T-cell (primary cell): ENCODE results near the gene SON. TPM values are rescaled to one million over a fixed set of nuclear protein-coding genes. Genes with fewer than 3 reads are reported as not detected.
"Not testable (repeated sequence)": the region's sequence is repeated elsewhere in the genome, so short reads cannot be mapped to it uniquely, and the experiment has no call there.

Experiments
- ATAC-seq, 4 experiments: fragments of 200-7000 bp in 3 of 4; fragments of 150-1000 bp in 1 of 4; cut with Tn5 transposase; replicated peaks in 1 of 4; 1 replicate in 3 of 4; 2 replicates in 1 of 4; pipeline ENCODE4 v1.10.0; 2021; ENCODE audit warnings: moderate library complexity in 3 of 4, mild to moderate bottlenecking in 2 of 4, moderate number of reproducible peaks in 1 of 4
- CTCF ChIA-PET, 2 donors: fragments of 300-600 bp; sonication (Branson Sonifier 250); formaldehyde crosslinking; loops; one replicate each; lab custom pipeline; 2022; ENCODE audit warnings: antibody characterized with exemption in 2 of 2; lab: Charles Lee
- POLR2A ChIA-PET, 2 donors: fragments of 300-600 bp; sonication (Branson Sonifier 250); formaldehyde crosslinking; loops; one replicate each; lab custom pipeline; 2022; ENCODE audit warnings: antibody characterized with exemption in 2 of 2; lab: Charles Lee
- DNase-seq, 35 experiments: peaks; one replicate each; pipeline versions ENCODE4 v3.0.0 to v3.0.0-alpha.2; 2013 to 2023
- H3K27ac ChIP-seq: one replicate; pipeline ENCODE4 v1.5.1; 2013; ENCODE audit warnings: low read length
- H3K27me3 ChIP-seq, 2 experiments: replicated peaks in 1 of 2; 1 replicate in 1 of 2; 2 replicates in 1 of 2; pipeline versions ENCODE4 v1.6.1 to v1.7.0; 2013; ENCODE audit warnings: low read length in 1 of 2, mixed read lengths in 1 of 2; ENCODE audit not compliant: control insufficient read depth in 2 of 2, insufficient read depth in 2 of 2; ENCODE audit errors: extremely low read depth in 1 of 2
- H3K36me3 ChIP-seq, 2 donors: 1 replicate in 1 of 2; 2 replicates in 1 of 2; pipeline versions ENCODE4 v1.6.1 to v1.7.0; 2013; ENCODE audit warnings: low read length in 1 of 2; ENCODE audit not compliant: control insufficient read depth in 2 of 2, insufficient read depth in 1 of 2; ENCODE audit errors: extremely low read depth in 1 of 2
- H3K4me1 ChIP-seq, 2 experiments: 1 replicate in 1 of 2; 2 replicates in 1 of 2; pipeline versions ENCODE4 v1.6.1 to v1.7.0; 2013; ENCODE audit warnings: low read length in 2 of 2, mixed read lengths in 1 of 2; ENCODE audit not compliant: insufficient read depth in 2 of 2, control insufficient read depth in 1 of 2; ENCODE audit errors: extremely low read depth in 1 of 2
- H3K4me3 ChIP-seq, 2 donors: 1 replicate in 1 of 2; 2 replicates in 1 of 2; pipeline versions ENCODE4 v1.5.1 to v1.7.0; 2013; ENCODE audit warnings: mild to moderate bottlenecking in 2 of 2, low read length in 1 of 2, moderate library complexity in 1 of 2; ENCODE audit not compliant: control insufficient read depth in 1 of 2; ENCODE audit errors: extremely low read depth in 1 of 2
- H3K9me3 ChIP-seq: 2 replicates; pipeline ENCODE4 v1.7.0; 2013
- H3K27ac Mint-ChIP-seq, 2 donors: one replicate each; pipeline ENCODE4 v1.8.0; 2020 to 2021; ENCODE audit warnings: mild to moderate bottlenecking in 2 of 2, mixed read lengths in 2 of 2
- H3K27me3 Mint-ChIP-seq, 2 donors: one replicate each; pipeline ENCODE4 v1.8.0; 2021 to 2022; ENCODE audit warnings: mixed read lengths in 2 of 2
- H3K36me3 Mint-ChIP-seq: one replicate; pipeline ENCODE4 v1.8.0; 2021; ENCODE audit warnings: mixed read lengths
- H3K4me1 Mint-ChIP-seq, 3 donors: one replicate each; pipeline ENCODE4 v1.8.0; 2020 to 2022; ENCODE audit warnings: mixed read lengths in 3 of 3, mild to moderate bottlenecking in 1 of 3
- H3K4me3 Mint-ChIP-seq, 3 donors: one replicate each; pipeline ENCODE4 v1.8.0; 2020 to 2022; ENCODE audit warnings: mild to moderate bottlenecking in 3 of 3, mixed read lengths in 3 of 3, moderate library complexity in 3 of 3
- H3K9me3 Mint-ChIP-seq, 3 donors: one replicate each; pipeline ENCODE4 v1.8.0; 2020 to 2022; ENCODE audit warnings: mixed read lengths in 3 of 3
- WGBS: methylation state at CpG from one replicate; pipeline ENCODE4 v1.1.5; 2013; ENCODE audit warnings: missing lambda C conversion rate; ENCODE audit not compliant: insufficient coverage; 5-methylcytosine and 5-hydroxymethylcytosine counted together
- total RNA-seq, 35 experiments: library from RNA in 6 of 35; stranded (reverse) in 6 of 35; fragments of 120-200 nt in 1 of 35; gene quantifications; one replicate each; pipeline versions ENCODE4 v1.2.1 to v1.2.4 and lab custom pipeline; 2013 to 2026

Gene SON
- total RNA-seq, 5 donors from 2014 or later (not counting 1 experiment from before 2014, with no cell fraction given) = 360 to 418 (median 374) TPM

DNA sequence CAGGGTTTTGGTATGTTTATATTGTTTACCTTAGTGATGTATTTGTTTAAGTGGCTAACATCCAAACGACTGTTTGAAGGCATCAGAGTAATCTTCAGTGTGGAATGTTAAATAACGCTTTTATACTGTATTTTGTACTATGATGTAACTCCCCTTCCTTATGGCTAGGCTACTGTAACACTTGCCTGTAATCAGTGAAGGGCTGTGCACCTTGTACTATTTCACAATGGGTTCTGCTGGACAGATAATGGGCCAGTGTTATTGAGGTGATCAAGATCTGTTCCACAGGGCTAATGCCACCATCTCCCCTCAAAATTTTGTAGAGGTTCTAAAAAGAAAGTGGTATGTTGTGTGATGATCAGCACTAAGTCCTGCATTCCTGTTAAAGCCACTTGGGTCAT is 33.9 kb downstream of the SON start:
- H3K4me3 ChIP-seq, H3K27ac ChIP-seq, H3K4me1 ChIP-seq, POLR2A ChIA-PET, H3K27me3 ChIP-seq, H3K9me3 Mint-ChIP-seq, H3K9me3 ChIP-seq, H3K27ac Mint-ChIP-seq, DNase-seq, H3K4me1 Mint-ChIP-seq, ATAC-seq, CTCF ChIA-PET, H3K27me3 Mint-ChIP-seq, H3K4me3 Mint-ChIP-seq: not testable (repeated sequence)
- WGBS = no CpG with 5 or more reads among the region's 2 CpGs
- peaks cover 0 to 50% of the 10 kb centered on the region in 2 donors for H3K36me3 ChIP-seq
- peaks cover 30% of the 10 kb centered on the region for H3K36me3 Mint-ChIP-seq

DNA sequence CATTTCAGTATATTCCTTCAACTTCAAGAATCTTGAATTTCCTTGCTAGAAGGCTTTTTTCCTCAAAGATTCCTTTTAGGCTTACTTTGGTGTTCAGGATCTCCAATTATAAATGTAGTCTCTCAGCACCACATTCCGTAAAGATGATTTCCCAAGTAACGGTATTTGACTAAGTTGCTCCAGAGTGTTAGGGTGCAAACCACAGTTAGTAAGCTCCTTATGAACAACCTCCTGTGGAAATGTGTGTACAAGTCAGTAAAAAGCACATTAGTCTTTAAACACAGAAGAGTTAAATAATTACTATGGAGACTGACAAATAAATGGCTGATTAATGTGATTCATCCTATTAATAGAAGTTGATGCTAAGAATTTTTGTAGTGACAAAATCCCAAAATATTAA is 35.4 kb downstream of the SON start:
- H3K36me3 Mint-ChIP-seq = peaks cover 25% of the 10 kb centered on the region
- no peaks in the 10 kb centered on the region for H3K27me3 ChIP-seq
- no peaks in the 10 kb centered on the region for H3K9me3 ChIP-seq
- H3K4me1 ChIP-seq = no peaks in the 10 kb centered on the region
- H3K27ac Mint-ChIP-seq = peak overlapping the region in 1 of 2 donors; percentile 16
- H3K9me3 Mint-ChIP-seq = no peaks in the 10 kb centered on the region
- no peak for DNase-seq
- no CpG with 5 or more reads among the region's 2 CpGs for WGBS
- H3K4me3 Mint-ChIP-seq = no peak overlapping the region
- H3K36me3 ChIP-seq = peaks cover 0 to 40% of the 10 kb centered on the region in 2 donors
- peaks cover 0 to 6% (median 5%) of the 10 kb centered on the region in 3 donors for H3K4me1 Mint-ChIP-seq
- POLR2A ChIA-PET = no interaction called here
- no peaks in the 10 kb centered on the region for H3K27me3 Mint-ChIP-seq
- CTCF ChIA-PET = no interaction called here
- H3K27ac ChIP-seq = no peak overlapping the region
- no peak overlapping the region for H3K4me3 ChIP-seq
- ATAC-seq = no peak

DNA sequence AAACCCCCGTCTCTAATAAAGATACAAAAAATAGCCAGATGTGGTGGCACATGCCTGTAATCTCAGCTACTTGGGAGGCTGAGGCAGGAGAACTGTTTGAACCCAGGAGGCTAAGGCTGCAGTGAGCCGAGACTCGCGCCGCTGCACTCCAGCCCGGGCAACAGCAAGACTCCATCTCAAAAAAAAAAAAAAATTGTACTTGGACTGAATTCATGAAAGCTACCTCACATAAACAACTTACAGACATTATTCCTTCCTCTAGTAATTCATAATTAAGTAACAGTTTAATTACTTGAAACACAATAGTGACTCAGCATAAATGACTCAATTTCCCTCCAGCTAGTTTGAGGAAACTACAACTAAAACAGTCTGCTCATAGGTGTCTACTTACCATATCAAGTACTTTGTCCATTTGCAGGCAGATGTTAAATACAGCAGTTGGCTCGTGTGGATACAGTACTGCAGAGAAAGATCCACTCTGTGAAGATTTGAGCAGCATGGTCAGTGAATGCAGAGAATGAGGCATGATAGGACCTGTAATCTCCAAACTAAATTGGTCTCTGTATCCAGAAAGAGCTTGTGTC is 36.2 kb downstream of the SON start:
- peaks cover 0 to 3% (median 2%) of the 10 kb centered on the region in 3 donors for H3K4me1 Mint-ChIP-seq
- no peaks in the 10 kb centered on the region for H3K9me3 Mint-ChIP-seq
- no peak for DNase-seq

DNA sequence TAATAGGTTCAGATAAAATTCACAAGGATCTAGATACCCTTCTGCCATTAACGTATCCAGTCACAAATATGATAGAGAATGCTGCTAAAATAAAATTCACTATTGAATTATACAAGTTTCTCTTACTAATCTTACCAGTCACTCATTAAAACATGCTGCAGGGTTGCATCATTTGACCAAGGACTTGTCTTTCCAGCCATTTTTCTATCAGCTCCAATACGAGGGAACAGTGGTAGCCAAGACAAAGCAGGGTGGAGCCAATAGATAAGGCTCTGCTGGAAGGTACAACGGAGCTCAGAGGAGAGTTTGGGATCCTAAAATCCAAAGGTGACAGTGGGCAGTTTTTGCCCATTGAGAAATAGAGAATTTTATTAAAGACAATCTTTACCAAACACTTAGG is 41.6 kb downstream of the SON start:
- no peaks in the 10 kb centered on the region for H3K9me3 ChIP-seq
- Mint-ChIP-seq H3K36me3 (peaks cover 4% of the 10 kb centered on the region), H3K27me3 (no peaks in the 10 kb centered on the region), H3K9me3 (no peaks in the 10 kb centered on the region), H3K4me3 (no peak overlapping the region), H3K4me1 (peaks cover 16 to 18% (median 17%) of the 10 kb centered on the region in 3 donors), H3K27ac (no peak overlapping the region)
- H3K27me3 ChIP-seq = no peaks in the 10 kb centered on the region
- POLR2A ChIA-PET = interaction anchor here in 1 of 2 donors (0.6 kb wide), 1 partner anchor 18 kb away, joined by 3 read pairs; no protein-coding TSS in a partner anchor
- WGBS = no CpG with 5 or more reads among the region's 3 CpGs
- H3K4me1 ChIP-seq = peaks cover 5 to 16% of the 10 kb centered on the region in 2 experiments
- H3K4me3 ChIP-seq = no peak overlapping the region
- ATAC-seq = no peak
- H3K36me3 ChIP-seq = peaks cover 0 to 5% of the 10 kb centered on the region in 2 donors
- no peak for DNase-seq
- CTCF ChIA-PET = interaction anchor here in 1 of 2 donors (0.7 kb wide), 2 partner anchors 109 to 755 kb away, joined by 3 read pairs; no protein-coding TSS in a partner anchor
- no peak overlapping the region for H3K27ac ChIP-seq

More for the DNA sequence above, 36.2 kb downstream of the SON start:
- Histone ChIP-seq H3K9me3 (no peaks in the 10 kb centered on the region), H3K36me3 (peaks cover 0 to 32% of the 10 kb centered on the region in 2 donors), H3K27ac (no peak overlapping the region), H3K27me3 (no peaks in the 10 kb centered on the region), H3K4me1 (no peaks in the 10 kb centered on the region), H3K4me3 (no peak overlapping the region)
- 71% methylated on average over 1 of the region's 7 CpGs for WGBS
- ATAC-seq = no peak
- Mint-ChIP-seq H3K27me3 (no peaks in the 10 kb centered on the region), H3K27ac (peak overlapping the region; percentile 13 to 27), H3K36me3 (peaks cover 20% of the 10 kb centered on the region), H3K4me3 (no peak overlapping the region)
- POLR2A ChIA-PET = interaction anchor here (0.5 to 0.7 kb wide), 3 partner anchors 22 to 216 kb away, joined by 4 to 9 read pairs (median 7); no protein-coding TSS in a partner anchor
- CTCF ChIA-PET = interaction anchor here in 1 of 2 donors (0.6 kb wide), 1 partner anchor 13 kb away, joined by 3 read pairs; no protein-coding TSS in a partner anchor

DNA sequence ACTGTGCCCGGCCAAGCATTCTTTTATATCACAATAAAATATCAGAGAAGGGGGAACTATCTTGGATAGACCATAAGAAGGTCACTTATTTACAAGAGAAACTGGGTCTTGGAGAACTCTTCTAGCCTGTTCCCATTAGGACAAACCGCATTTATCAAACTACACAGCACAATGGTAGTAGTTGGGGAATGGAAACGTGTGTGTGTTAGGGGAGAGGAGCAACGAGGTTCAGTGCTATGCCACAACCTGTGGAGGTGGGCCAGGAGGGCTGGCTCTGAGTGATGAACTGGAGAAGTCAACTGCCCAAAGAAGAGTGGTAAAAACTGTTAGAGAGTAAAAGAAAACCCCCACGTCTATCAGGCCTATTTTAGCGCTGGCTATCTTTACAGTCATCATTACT is 44.1 kb downstream of the SON start:
- H3K36me3 Mint-ChIP-seq = peaks cover 2% of the 10 kb centered on the region
- CTCF ChIA-PET = no interaction called here

DNA sequence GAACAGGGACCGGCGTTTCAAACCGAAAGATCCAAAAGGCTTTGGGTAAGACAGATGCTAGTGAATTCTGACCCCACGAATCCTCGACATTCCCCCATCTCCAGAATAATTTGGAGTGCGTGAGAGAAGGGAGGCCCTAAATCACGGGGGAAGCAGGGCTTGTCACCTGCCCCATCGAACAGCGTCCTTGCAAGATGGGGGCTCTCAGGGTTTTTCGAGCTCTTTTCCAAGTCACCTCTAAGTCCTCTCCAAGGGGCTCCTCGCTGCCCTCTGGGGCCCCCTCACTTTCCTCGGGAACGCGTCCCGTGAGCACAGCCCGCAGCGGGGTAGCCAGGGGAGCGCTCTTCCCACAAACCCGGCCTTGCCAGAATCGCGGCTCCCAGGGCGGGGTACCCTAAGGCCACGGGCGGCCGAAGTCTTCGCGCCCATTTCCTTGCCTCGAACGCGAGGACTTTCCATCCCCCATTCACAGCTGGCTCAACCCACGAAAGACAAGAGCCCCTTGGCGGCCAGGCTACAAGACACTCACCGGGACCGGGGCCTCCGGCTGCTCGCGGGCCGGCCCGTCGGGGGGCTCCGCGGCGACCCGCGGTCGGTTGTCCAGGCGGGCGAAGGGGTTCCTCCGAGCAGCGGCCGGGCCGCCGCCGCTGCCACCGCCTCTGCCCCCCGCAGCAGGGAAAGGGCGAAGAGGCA is 45.1 kb downstream of the SON start:
- Mint-ChIP-seq H3K4me1 (peaks cover 16 to 19% (median 17%) of the 10 kb centered on the region in 3 donors), H3K27me3 (no peaks in the 10 kb centered on the region), H3K36me3 (peaks cover 2% of the 10 kb centered on the region), H3K9me3 (no peaks in the 10 kb centered on the region), H3K4me3 (peak overlapping the region; percentile 80 to 91 (median 85)), H3K27ac (peak overlapping the region; percentile 55 to 73)
- H3K4me3 ChIP-seq = peak overlapping the region; percentile 84
- H3K4me1 ChIP-seq = peaks cover 5 to 16% of the 10 kb centered on the region in 2 experiments
- WGBS = under 1% methylated on average over 50 of the region's 57 CpGs
- no peaks in the 10 kb centered on the region for H3K27me3 ChIP-seq
- no peak overlapping the region for H3K27ac ChIP-seq
- DNase-seq = peak in 3 of 35 experiments; percentile 0 to 9 (median 1)
- H3K9me3 ChIP-seq = no peaks in the 10 kb centered on the region
- ChIA-PET POLR2A (interaction anchor here (0.5 to 1.4 kb wide), 6 partner anchors 16 to 1311 kb away, joined by 3 to 8 read pairs (median 4); partner anchors contain the start of gene PAXBP1 (in 1 of the 2)), CTCF (interaction anchor here (0.6 to 1.7 kb wide), 7 partner anchors 14 to 263 kb away, joined by 3 to 30 read pairs (median 3); partner anchors contain the start of genes IFNAR1 (in 1 of the 2) and TMEM50B (in 1 of the 2))
- peak; percentile 13 to 19 (median 18) for ATAC-seq
- H3K36me3 ChIP-seq = peaks cover 0 to 2% of the 10 kb centered on the region in 2 donors

More for the DNA sequence above, 44.1 kb downstream of the SON start:
- POLR2A ChIA-PET = no interaction called here
- Mint-ChIP-seq H3K9me3 (no peaks in the 10 kb centered on the region), H3K27ac (no peak overlapping the region), H3K27me3 (no peaks in the 10 kb centered on the region), H3K4me1 (peaks cover 16 to 19% (median 17%) of the 10 kb centered on the region in 3 donors), H3K4me3 (peak overlapping the region; percentile 26 to 91 (median 52))
- Histone ChIP-seq H3K27ac (no peak overlapping the region), H3K4me3 (no peak overlapping the region), H3K4me1 (peaks cover 5 to 16% of the 10 kb centered on the region in 2 experiments), H3K36me3 (peaks cover 0 to 4% of the 10 kb centered on the region in 2 donors), H3K27me3 (no peaks in the 10 kb centered on the region), H3K9me3 (no peaks in the 10 kb centered on the region)
- WGBS = no CpG with 5 or more reads among the region's 6 CpGs
- ATAC-seq = no peak
- no peak for DNase-seq
